Measurements from ENCODE around the gene TSC22D4. TPM values are rescaled to one million over a fixed set of nuclear protein-coding genes. Genes with fewer than 3 reads are reported as not detected.

The TSC22D4 gene
- total RNA-seq, 2 experiments from 2014 or later: 133 to 136 TPM

- DNase-seq: peak; percentile 26
- H3K27ac Mint-ChIP-seq: peak overlapping the region; percentile 93
- ChIA-PET POLR2A (interaction anchor here (0.7 to 2.2 kb wide), 15 partner anchors 9 to 270 kb away, joined by 3 to 10 read pairs (median 4); partner anchors contain the start of genes FBXO24 and LRCH4), CTCF (interaction anchor here (0.5 to 3.5 kb wide), 8 partner anchors 20 to 228 kb away, joined by 3 to 12 read pairs (median 4); partner anchors contain the start of genes AGFG2, FBXO24 and POP7)
- H3K27me3 Mint-ChIP-seq: no peaks in the 10 kb centered on the region
- H3K4me1 Mint-ChIP-seq: peaks cover 50% of the 10 kb centered on the region
- peak overlapping the region; percentile 99 for H3K4me3 Mint-ChIP-seq
- peaks cover 47% of the 10 kb centered on the region for H3K36me3 Mint-ChIP-seq (ENCODE audit: low read depth)
- no peaks in the 10 kb centered on the region for H3K9me3 Mint-ChIP-seq
These were observed 1.1 kb downstream of the TSC22D4 start for GRCh38 chr7:100477871-100478267.

- ChIA-PET POLR2A (interaction anchor here (0.7 to 1.7 kb wide), 16 partner anchors 9 to 269 kb away, joined by 3 to 9 read pairs (median 4); partner anchors contain the start of genes FBXO24 and LRCH4), CTCF (interaction anchor here (0.5 to 3.5 kb wide), 9 partner anchors 19 to 228 kb away, joined by 3 to 12 read pairs (median 4); partner anchors contain the start of genes AGFG2, FBXO24 and POP7)
- peaks cover 47% of the 10 kb centered on the region for H3K36me3 Mint-ChIP-seq (ENCODE audit: low read depth)
- H3K9me3 Mint-ChIP-seq: no peaks in the 10 kb centered on the region
- H3K27ac Mint-ChIP-seq: peak overlapping the region; percentile 78
- H3K27me3 Mint-ChIP-seq: no peaks in the 10 kb centered on the region
- H3K4me3 Mint-ChIP-seq: peak overlapping the region; percentile 99
- H3K4me1 Mint-ChIP-seq: peaks cover 45% of the 10 kb centered on the region
- peak; percentile 61 for DNase-seq
These were observed 1.8 kb downstream of the TSC22D4 start for GRCh38 chr7:100476903-100477870.

GRCh38 chr7:100476101-100476780 lies 2.8 kb downstream of the TSC22D4 start:
- H3K27ac Mint-ChIP-seq: peak overlapping the region; percentile 78
- H3K27me3 Mint-ChIP-seq: no peaks in the 10 kb centered on the region
- peak overlapping the region; percentile 99 for H3K4me3 Mint-ChIP-seq
- peaks cover 42% of the 10 kb centered on the region for H3K4me1 Mint-ChIP-seq
- peaks cover 52% of the 10 kb centered on the region for H3K36me3 Mint-ChIP-seq (ENCODE audit: low read depth)
- DNase-seq: no peak
- POLR2A ChIA-PET: interaction anchor here (0.8 to 1.1 kb wide), 3 partner anchors 81 to 95 kb away, joined by 3 to 4 read pairs (median 3); no protein-coding TSS in a partner anchor
- CTCF ChIA-PET: interaction anchor here (0.6 to 3.5 kb wide), 5 partner anchors 15 to 229 kb away, joined by 3 to 12 read pairs (median 3); partner anchors contain the start of genes AGFG2 and POP7
- no peaks in the 10 kb centered on the region for H3K9me3 Mint-ChIP-seq

GRCh38 chr7:100475549-100475948 lies 3.5 kb downstream of the TSC22D4 start:
- no peak for DNase-seq
- POLR2A ChIA-PET: interaction anchor here (1.1 kb wide), 1 partner anchor 90 kb away, joined by 3 read pairs; no protein-coding TSS in a partner anchor
- no peaks in the 10 kb centered on the region for H3K9me3 Mint-ChIP-seq
- peak overlapping the region; percentile 99 for H3K4me3 Mint-ChIP-seq
- no peaks in the 10 kb centered on the region for H3K27me3 Mint-ChIP-seq
- CTCF ChIA-PET: interaction anchor here (0.6 to 3.5 kb wide), 5 partner anchors 14 to 230 kb away, joined by 3 to 12 read pairs (median 5); partner anchors contain the start of genes AGFG2 and POP7
- H3K4me1 Mint-ChIP-seq: peaks cover 44% of the 10 kb centered on the region
- H3K36me3 Mint-ChIP-seq (ENCODE audit: low read depth): peaks cover 55% of the 10 kb centered on the region
- peak overlapping the region; percentile 78 for H3K27ac Mint-ChIP-seq

GRCh38 chr7:100472854-100473499 lies 6.0 kb downstream of the TSC22D4 start:
- H3K4me3 Mint-ChIP-seq: no peak overlapping the region
- no peaks in the 10 kb centered on the region for H3K9me3 Mint-ChIP-seq
- POLR2A ChIA-PET: interaction anchor here (1.3 kb wide), 1 partner anchor 87 kb away, joined by 5 read pairs; no protein-coding TSS in a partner anchor
- H3K27ac Mint-ChIP-seq: peak overlapping the region; percentile 44
- no peak for DNase-seq
- peaks cover 48% of the 10 kb centered on the region for H3K4me1 Mint-ChIP-seq
- CTCF ChIA-PET: interaction anchor here (1.1 to 2.4 kb wide), 3 partner anchors 87 to 233 kb away, joined by 3 to 7 read pairs (median 6); partner anchors contain the start of gene POP7
- H3K36me3 Mint-ChIP-seq (ENCODE audit: low read depth): peaks cover 60% of the 10 kb centered on the region
- no peaks in the 10 kb centered on the region for H3K27me3 Mint-ChIP-seq

GRCh38 chr7:100472121-100472851 lies 6.7 kb downstream of the TSC22D4 start:
- H3K27me3 Mint-ChIP-seq: no peaks in the 10 kb centered on the region
- no peak overlapping the region for H3K4me3 Mint-ChIP-seq
- ChIA-PET POLR2A (no interaction called here), CTCF (interaction anchor here (2.4 kb wide), 1 partner anchor 92 kb away, joined by 7 read pairs; no protein-coding TSS in a partner anchor)
- H3K4me1 Mint-ChIP-seq: peaks cover 48% of the 10 kb centered on the region
- H3K36me3 Mint-ChIP-seq (ENCODE audit: low read depth): peaks cover 60% of the 10 kb centered on the region
- H3K9me3 Mint-ChIP-seq: no peaks in the 10 kb centered on the region
- no peak for DNase-seq
- no peak overlapping the region for H3K27ac Mint-ChIP-seq

- Mint-ChIP-seq H3K9me3 (no peaks in the 10 kb centered on the region), H3K27ac (peak overlapping the region; percentile 36), H3K36me3 (ENCODE audit: low read depth) (peaks cover 53% of the 10 kb centered on the region), H3K4me3 (no peak overlapping the region), H3K27me3 (no peaks in the 10 kb centered on the region), H3K4me1 (peaks cover 37% of the 10 kb centered on the region)
- DNase-seq: no peak
- CTCF ChIA-PET: interaction anchor here (2.6 to 3.0 kb wide), 2 partner anchors 12 to 89 kb away, joined by 14 to 18 read pairs; no protein-coding TSS in a partner anchor
- POLR2A ChIA-PET: interaction anchor here (1.0 kb wide), 1 partner anchor 90 kb away, joined by 3 read pairs; no protein-coding TSS in a partner anchor
These were observed 8.0 kb downstream of the TSC22D4 start for GRCh38 chr7:100471021-100471420.

GRCh38 chr7:100469227-100470044 lies 9.6 kb downstream of the TSC22D4 start:
- H3K9me3 Mint-ChIP-seq: no peaks in the 10 kb centered on the region
- H3K36me3 Mint-ChIP-seq (ENCODE audit: low read depth): peaks cover 48% of the 10 kb centered on the region
- ChIA-PET POLR2A (interaction anchor here (0.9 to 1.8 kb wide), 3 partner anchors 13 to 102 kb away, joined by 3 to 5 read pairs (median 4); no protein-coding TSS in a partner anchor), CTCF (interaction anchor here (0.6 to 3.0 kb wide), 20 partner anchors 9 to 383 kb away, joined by 3 to 18 read pairs (median 4); partner anchors contain the start of genes FBXO24, LRCH4, MOSPD3 and POP7)
- H3K4me3 Mint-ChIP-seq: no peak overlapping the region
- H3K27ac Mint-ChIP-seq: peak overlapping the region; percentile 26
- peak; percentile 83 for DNase-seq
- peaks cover 24% of the 10 kb centered on the region for H3K4me1 Mint-ChIP-seq
- H3K27me3 Mint-ChIP-seq: no peaks in the 10 kb centered on the region

GRCh38 chr7:100467638-100468373 lies 11.2 kb downstream of the TSC22D4 start:
- Mint-ChIP-seq H3K27me3 (no peaks in the 10 kb centered on the region), H3K4me3 (no peak overlapping the region), H3K36me3 (ENCODE audit: low read depth) (peaks cover 37% of the 10 kb centered on the region), H3K9me3 (no peaks in the 10 kb centered on the region), H3K4me1 (peaks cover 9% of the 10 kb centered on the region), H3K27ac (no peak overlapping the region)
- CTCF ChIA-PET: interaction anchor here (1.0 to 3.0 kb wide), 2 partner anchors 15 to 238 kb away, joined by 3 to 14 read pairs; partner anchors contain the start of gene POP7
- no peak for DNase-seq
- POLR2A ChIA-PET: interaction anchor here (0.9 kb wide), 1 partner anchor 33 kb away, joined by 3 read pairs; no protein-coding TSS in a partner anchor
